NCI-H460 (cell line): ENCODE results near the gene IFT52. TPM values are rescaled to one million over a fixed set of nuclear protein-coding genes. Genes with fewer than 3 reads are reported as not detected.

Experiments used
- DNase-seq: peaks from one replicate; pipeline ENCODE4 v3.0.0-alpha.2; 2016; ENCODE audit warnings: low read depth; ENCODE audit errors: extremely low read depth
- total RNA-seq: library from RNA; depleted of rRNA; stranded (reverse); fragments of >200 nt; shearing (Covaris generic); gene quantifications from 2 replicates; pipeline ENCODE4 v1.2.3, GENCODE V29; 2014; rRNA removed

IFT52 gene
- total RNA-seq, 1 experiment from 2014 or later: 37.1 TPM

DNA sequence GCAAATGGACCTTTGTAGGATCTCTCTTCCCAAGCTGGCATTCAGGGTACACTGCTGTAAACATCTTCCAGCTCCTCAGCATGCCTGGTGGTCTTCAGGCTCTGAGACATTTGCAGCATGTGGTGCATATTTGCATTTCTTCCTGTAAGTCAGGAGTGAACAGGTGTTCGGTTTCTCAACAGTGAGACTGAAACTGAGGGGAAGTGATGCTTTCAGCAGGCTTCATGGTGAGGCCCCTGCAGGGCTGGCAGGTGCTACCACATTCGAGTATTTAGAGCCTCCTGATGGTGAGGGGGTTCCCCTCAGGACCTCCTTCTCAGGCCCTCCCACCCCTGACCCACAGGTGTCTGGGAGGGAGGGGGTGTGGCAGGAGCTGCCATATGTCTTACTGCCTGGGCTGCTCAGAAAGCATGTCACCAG lies 91.3 kb downstream of the IFT52 start:
- no peak for DNase-seq

DNA sequence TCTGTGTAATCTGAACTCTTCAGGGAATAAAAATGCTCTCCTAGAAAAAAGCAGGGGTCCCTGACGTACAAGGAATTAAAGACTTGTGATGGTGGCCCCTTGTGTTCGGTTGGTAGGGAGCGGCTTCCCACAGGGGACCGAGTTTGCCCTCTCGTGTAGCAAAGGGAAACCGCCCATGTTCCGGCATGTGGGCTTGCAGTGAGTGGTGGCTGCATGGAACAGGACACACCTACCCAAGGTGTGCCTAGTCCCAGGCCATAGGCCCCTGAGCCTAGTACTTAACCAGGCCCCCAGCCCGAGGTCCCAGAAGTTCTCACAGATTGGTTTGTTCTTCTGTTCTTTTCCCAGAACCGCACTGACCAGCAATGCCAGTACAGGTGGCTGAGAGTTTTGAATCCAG lies 91.7 kb downstream of the IFT52 start:
- DNase-seq: no peak

DNA sequence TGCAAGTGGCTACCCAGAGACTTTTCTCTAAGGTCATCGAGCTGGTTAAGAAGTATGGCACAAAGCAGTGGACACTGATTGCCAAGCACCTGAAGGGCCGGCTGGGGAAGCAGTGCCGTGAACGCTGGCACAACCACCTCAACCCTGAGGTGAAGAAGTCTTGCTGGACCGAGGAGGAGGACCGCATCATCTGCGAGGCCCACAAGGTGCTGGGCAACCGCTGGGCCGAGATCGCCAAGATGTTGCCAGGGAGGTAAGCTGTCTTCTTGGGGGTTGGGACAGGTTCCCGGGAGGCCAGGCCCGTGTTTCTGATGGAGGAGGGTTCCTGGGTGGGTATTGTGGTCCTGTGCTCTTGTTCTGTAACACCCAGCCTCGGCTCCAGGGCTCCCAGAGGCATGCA lies 96.1 kb downstream of the IFT52 start:
- no peak for DNase-seq

DNA sequence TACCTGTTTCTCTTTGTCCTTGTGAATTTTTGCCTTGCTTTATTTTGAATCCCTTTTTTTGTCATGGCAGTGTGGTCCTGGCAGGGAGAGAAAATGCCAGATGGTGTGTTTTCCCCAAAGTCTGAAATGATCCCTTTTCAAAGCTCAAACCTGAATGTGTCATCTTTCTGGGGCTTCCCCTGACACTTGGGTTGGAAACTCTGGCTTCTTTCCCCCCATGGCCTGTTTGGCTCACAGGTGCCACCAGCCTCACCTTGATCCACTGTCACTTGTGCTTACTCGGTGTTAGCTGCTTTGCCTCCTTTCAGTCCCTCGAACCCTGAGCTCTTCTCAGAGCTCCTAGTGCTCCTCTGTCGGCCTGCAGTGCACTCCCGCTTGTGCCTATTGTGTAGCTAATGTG lies 98.4 kb downstream of the IFT52 start:
- no peak for DNase-seq

DNA sequence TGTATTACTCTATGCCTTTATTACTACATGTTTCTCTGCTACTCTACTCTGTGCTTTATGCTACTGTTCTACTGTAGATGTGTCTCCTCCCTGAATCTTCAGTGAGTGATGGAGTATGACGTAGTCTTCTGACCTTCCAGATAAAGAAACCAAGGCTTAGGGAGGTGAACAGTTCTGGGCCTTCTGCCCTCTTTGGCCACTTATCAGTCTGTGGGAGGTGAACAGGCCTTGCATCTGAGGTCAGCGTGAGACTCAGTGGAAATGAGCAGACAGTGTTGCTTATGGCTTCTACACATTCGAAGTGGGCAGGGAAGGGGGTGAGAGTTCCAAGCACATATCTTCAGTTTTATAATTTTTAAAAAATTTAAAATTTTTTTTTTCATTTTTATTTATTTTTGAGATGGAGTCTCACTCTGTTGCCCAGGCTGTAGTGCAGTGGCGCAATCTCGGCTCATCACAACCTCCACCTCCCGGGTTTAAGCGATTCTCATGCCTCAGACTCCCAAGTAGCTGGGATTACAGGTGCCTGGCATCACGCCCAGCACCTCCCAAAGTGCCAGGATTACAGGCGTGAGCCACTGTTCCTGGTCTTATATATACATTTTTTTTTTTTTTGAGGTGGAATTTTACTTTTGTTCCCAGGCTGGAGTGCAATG lies 100.3 kb downstream of the IFT52 start:
- DNase-seq: no peak

DNA sequence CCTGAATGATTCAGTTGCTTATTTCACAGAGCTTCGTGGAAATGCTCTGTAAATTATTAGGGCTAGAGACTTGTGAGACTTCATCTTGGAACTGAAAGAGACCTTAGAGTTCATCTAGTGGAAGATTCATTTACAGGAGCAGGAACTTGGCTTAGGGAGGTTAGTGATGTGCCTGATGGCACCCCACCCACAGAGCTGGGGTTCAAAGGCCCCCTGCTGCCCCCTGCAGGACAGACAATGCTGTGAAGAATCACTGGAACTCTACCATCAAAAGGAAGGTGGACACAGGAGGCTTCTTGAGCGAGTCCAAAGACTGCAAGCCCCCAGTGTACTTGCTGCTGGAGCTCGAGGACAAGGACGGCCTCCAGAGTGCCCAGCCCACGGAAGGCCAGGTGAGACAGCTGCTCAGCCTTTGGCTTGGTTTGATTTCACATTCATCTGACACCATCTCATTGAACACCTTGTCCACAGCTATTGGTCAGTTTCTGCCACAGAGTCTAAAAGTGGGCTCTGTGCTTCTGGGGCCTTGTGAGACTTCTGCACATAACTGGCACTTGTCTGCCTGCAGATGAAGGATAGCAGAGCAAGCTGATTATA lies 101.3 kb downstream of the IFT52 start:
- DNase-seq: peak; percentile 62

DNA sequence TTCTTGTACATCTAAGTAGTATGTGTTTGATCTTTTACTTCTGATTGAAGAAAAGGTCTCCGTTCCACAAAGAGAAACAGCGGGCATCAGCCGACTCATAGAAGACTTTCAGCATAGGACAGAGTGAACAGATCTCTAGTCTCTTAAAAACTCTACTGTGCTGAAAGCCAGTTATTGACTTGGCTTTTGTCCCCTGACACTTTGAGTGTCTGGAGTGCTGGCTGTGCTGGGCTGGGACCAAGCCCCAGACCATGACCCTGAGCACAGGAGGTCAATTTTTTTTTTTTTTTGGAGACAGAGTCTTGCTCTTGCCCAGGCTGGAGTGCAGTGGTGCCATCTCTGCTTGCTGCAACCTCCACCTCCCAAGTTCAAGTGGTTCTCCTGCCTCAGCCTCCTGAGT lies 104.0 kb downstream of the IFT52 start:
- no peak for DNase-seq

DNA sequence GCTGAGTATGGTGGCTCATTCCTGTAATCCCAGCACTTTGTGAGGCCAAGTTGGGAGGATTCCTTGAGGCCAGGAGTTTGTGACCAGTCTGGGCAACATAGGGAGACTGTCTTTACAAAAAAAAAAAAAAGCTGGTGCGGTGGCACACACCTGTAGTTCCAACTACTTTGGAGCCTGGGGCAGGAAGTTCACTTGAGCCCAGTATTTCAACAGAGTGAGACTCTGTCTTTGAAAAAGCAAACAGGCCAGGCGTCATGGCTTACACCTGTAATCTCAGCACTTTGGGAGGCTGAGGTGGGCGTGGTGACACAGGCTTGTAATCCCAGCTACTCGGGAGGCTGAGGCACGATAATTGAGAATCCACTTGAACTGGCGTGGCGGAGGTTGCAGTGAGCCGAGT lies 104.8 kb downstream of the IFT52 start:
- DNase-seq: no peak

Other genes with a start within 250 kb of the IFT52 start
- gene SRSF6, start 133.0 kb upstream of the IFT52 start, total RNA-seq: 42.4 and 52.8 TPM in 2 replicates
- gene L3MBTL1, start 83.2 kb upstream of the IFT52 start, total RNA-seq: 6.3 and 9.9 TPM in 2 replicates
- gene SGK2, start 31.9 kb upstream of the IFT52 start, total RNA-seq: 0.15 TPM in 1 of 2 replicates, not detected in the other
- 25.7 and 26.1 TPM in 2 replicates for gene MYBL2, start 76.2 kb downstream of the IFT52 start, total RNA-seq
- not detected in 2 replicates for gene GTSF1L, start 136.1 kb downstream of the IFT52 start, total RNA-seq